ENCODE data around the gene MTNR1A. TPM values are rescaled to one million over a fixed set of nuclear protein-coding genes. Genes with fewer than 3 reads are reported as not detected.

The MTNR1A gene
- total and polyA plus RNA-seq, 2 donors (not counting 3 experiments of a cell fraction or from before 2014, with no cell fraction given): not detected

GRCh38 chr4:186497043-186497442 lies 58.3 kb downstream of the MTNR1A start:
- no peak overlapping the region for H3K4me3 ChIP-seq (replicated peaks in 1 of 3; ENCODE audit: insufficient read depth in 1 of 3, low read depth in 1 of 3, low read length in 3 of 3)
- H3K4me2 ChIP-seq (ENCODE audit: insufficient read depth, low read length): no peak overlapping the region
- dilution Hi-C loops (cut with MboI; ENCODE audit: extremely low pct_ligation_motif_present, low sequenced_read_pairs): no loop called here
- H3K27me3 ChIP-seq (ENCODE audit: control insufficient read depth in 2 of 2, insufficient read depth in 2 of 2, low read length in 2 of 2): no peaks in the 10 kb centered on the region
- no peak overlapping the region for H2AFZ ChIP-seq (ENCODE audit: low read depth, low read length)
- ChIA-PET POLR2A (no interaction called here), CTCF (no interaction called here)
- FAIRE-seq (no peak), DNase-seq (ENCODE audit: low read depth, low spot score) (no peak)
- no peaks in the 10 kb centered on the region for H3K4me1 ChIP-seq (ENCODE audit: control insufficient read depth, extremely low read depth, insufficient read depth, low read length)
- no peaks in the 10 kb centered on the region for H3K36me3 ChIP-seq (ENCODE audit: control insufficient read depth in 2 of 2, extremely low read depth in 1 of 2, insufficient read depth in 2 of 2, low read length in 2 of 2)
- no peak for TF ChIP-seq MAX (IDR thresholded peaks at IDR 0.05; ENCODE audit: insufficient read depth, insufficient read length)
- no peak for TF ChIP-seq GATA2 (IDR thresholded peaks at IDR 0.05; ENCODE audit: insufficient read depth, insufficient read length, low read depth, low read length)
- no peak for TF ChIP-seq EZH2 (IDR thresholded peaks at IDR 0.05; ENCODE audit: borderline replicate concordance, low read depth, low read length, severe bottlenecking)
- no peak for TF ChIP-seq POLR2AphosphoS5 (IDR thresholded peaks at IDR 0.05; ENCODE audit: insufficient read depth, low read depth, low read length)
- peaks cover 2% of the 10 kb centered on the region for H3K9me3 ChIP-seq (replicated peaks; ENCODE audit: control insufficient read depth, insufficient read depth, low read length)
- H3K27ac ChIP-seq (ENCODE audit: insufficient read depth, low read depth, low read length): no peak overlapping the region
- intact Hi-C loops (cut with micrococcal nuclease): no loop called here
- no peaks in the 10 kb centered on the region for H3K9me1 ChIP-seq (replicated peaks; ENCODE audit: control insufficient read depth, extremely low read depth, insufficient read depth, low read length)
- H3K9ac ChIP-seq (replicated peaks; ENCODE audit: extremely low read depth, insufficient read depth, low read length): no peak overlapping the region
- H4K20me1 ChIP-seq (replicated peaks; ENCODE audit: control insufficient read depth, extremely low read depth, insufficient read depth, low read length): no peaks in the 10 kb centered on the region
- no peaks in the 10 kb centered on the region for H3K79me2 ChIP-seq (ENCODE audit: control insufficient read depth, insufficient read depth, low read length)
- no TSS peak for BruUV-seq (replicated peaks)

GRCh38 chr4:186494496-186494895 lies 60.9 kb downstream of the MTNR1A start:
- FAIRE-seq: no peak
- Histone ChIP-seq H2AFZ (ENCODE audit: low read depth, low read length) (no peak overlapping the region), H3K79me2 (ENCODE audit: control insufficient read depth, insufficient read depth, low read length) (no peaks in the 10 kb centered on the region), H3K4me1 (ENCODE audit: control insufficient read depth, extremely low read depth, insufficient read depth, low read length) (no peaks in the 10 kb centered on the region), H3K9ac (replicated peaks; ENCODE audit: extremely low read depth, insufficient read depth, low read length) (no peak overlapping the region), H3K9me1 (replicated peaks; ENCODE audit: control insufficient read depth, extremely low read depth, insufficient read depth, low read length) (no peaks in the 10 kb centered on the region), H3K36me3 (ENCODE audit: control insufficient read depth in 2 of 2, extremely low read depth in 1 of 2, insufficient read depth in 2 of 2, low read length in 2 of 2) (no peaks in the 10 kb centered on the region), H3K27me3 (ENCODE audit: control insufficient read depth in 2 of 2, insufficient read depth in 2 of 2, low read length in 2 of 2) (no peaks in the 10 kb centered on the region), H3K27ac (ENCODE audit: insufficient read depth, low read depth, low read length) (no peak overlapping the region), H3K4me3 (replicated peaks in 1 of 3; ENCODE audit: insufficient read depth in 1 of 3, low read depth in 1 of 3, low read length in 3 of 3) (no peak overlapping the region), H3K4me2 (ENCODE audit: insufficient read depth, low read length) (no peak overlapping the region), H3K9me3 (replicated peaks; ENCODE audit: control insufficient read depth, insufficient read depth, low read length) (peaks cover 6% of the 10 kb centered on the region), H4K20me1 (replicated peaks; ENCODE audit: control insufficient read depth, extremely low read depth, insufficient read depth, low read length) (no peaks in the 10 kb centered on the region)
- no TSS peak for BruUV-seq (replicated peaks)
- TF ChIP-seq POLR2A (IDR thresholded peaks at IDR 0.05; ENCODE audit: low read depth, low read length) (no peak), POLR2AphosphoS5 (IDR thresholded peaks at IDR 0.05; ENCODE audit: insufficient read depth, low read depth, low read length) (no peak), MAX (IDR thresholded peaks at IDR 0.05; ENCODE audit: insufficient read depth, insufficient read length) (no peak), FOS (IDR thresholded peaks at IDR 0.05; ENCODE audit: borderline replicate concordance, insufficient read depth, low read length) (no peak), GATA2 (IDR thresholded peaks at IDR 0.05; ENCODE audit: insufficient read depth, insufficient read length, low read depth, low read length) (no peak), CTCF (IDR thresholded peaks at IDR 0.05; ENCODE audit: extremely low read depth in 1 of 2, insufficient read depth in 1 of 2, low read depth in 1 of 2, low read length in 2 of 2) (no peak), MYC (IDR thresholded peaks at IDR 0.05; ENCODE audit: low read depth, low read length) (no peak), EZH2 (IDR thresholded peaks at IDR 0.05; ENCODE audit: borderline replicate concordance, low read depth, low read length, severe bottlenecking) (no peak), JUN (IDR thresholded peaks at IDR 0.05; ENCODE audit: borderline replicate concordance, insufficient read depth, insufficient read length, low read depth) (no peak)
- dilution Hi-C loops (cut with MboI; ENCODE audit: extremely low pct_ligation_motif_present, low sequenced_read_pairs): no loop called here
- DNase-seq (ENCODE audit: low read depth, low spot score): no peak
- intact Hi-C loops (cut with micrococcal nuclease): no loop called here
- CTCF ChIA-PET: no interaction called here
- POLR2A ChIA-PET: no interaction called here

All from endothelial cell of umbilical vein (primary cell).